Breast epithelium (tissue), 4 donors: ENCODE data around the gene FERMT2. TPM values are rescaled to one million over a fixed set of nuclear protein-coding genes. Genes with fewer than 3 reads are reported as not detected.

Experiments
- DNase-seq, 2 donors: peaks; one replicate each; pipeline ENCODE4 v3.0.0-alpha.2; 2019; ENCODE audit warnings: low spot score in 2 of 2
- H3K27ac ChIP-seq, 2 donors: fragments of 200-600 bp; sonication (generic) in 1 of 2; one replicate each; pipeline ENCODE4 v1.5.1; 2016 to 2019; ENCODE audit warnings: mild to moderate bottlenecking in 1 of 2
- H3K27me3 ChIP-seq, 2 donors: fragments of 200-600 bp; sonication (generic) in 1 of 2; one replicate each; pipeline versions ENCODE4 v1.5.1 to v1.6.0; 2017 to 2019; ENCODE audit warnings: control low read depth in 1 of 2, mild to moderate bottlenecking in 1 of 2
- H3K36me3 ChIP-seq: fragments of 200-600 bp; one replicate; pipeline ENCODE4 v1.5.1; 2019
- H3K4me1 ChIP-seq, 2 donors: fragments of 200-600 bp; sonication (generic); one replicate each; pipeline ENCODE4 v1.5.1; 2016 to 2019; ENCODE audit warnings: control low read depth in 1 of 2
- H3K4me3 ChIP-seq, 3 donors: fragments of 200-600 bp; sonication (generic); 1 replicate in 2 of 3; 2 replicates in 1 of 3; pipeline ENCODE4 v1.5.1; 2016 to 2019; ENCODE audit warnings: mild to moderate bottlenecking in 3 of 3, moderate library complexity in 2 of 3
- H3K9me3 ChIP-seq, 2 donors: fragments of 200-600 bp; sonication (generic) in 1 of 2; one replicate each; pipeline ENCODE4 v1.5.1; 2016 to 2019; ENCODE audit warnings: control low read depth in 1 of 2
- CTCF ChIP-seq, 3 donors: fragments of 450-650 bp; IDR thresholded peaks; one replicate each; pipeline ENCODE4 v1.5.1; 2016 to 2017; ENCODE audit warnings: antibody characterized with exemption in 3 of 3, mild to moderate bottlenecking in 3 of 3, moderate library complexity in 3 of 3
- POLR2A ChIP-seq: fragments of 450-650 bp; IDR thresholded peaks from one replicate; pipeline ENCODE4 v1.6.1; 2016; ENCODE audit warnings: antibody characterized with exemption, mild to moderate bottlenecking, moderate library complexity
- POLR2AphosphoS5 ChIP-seq, 3 donors: sonication (generic); formaldehyde crosslinking; IDR thresholded peaks; one replicate each; pipeline ENCODE4 v1.6.1; 2017; ENCODE audit warnings: antibody characterized with exemption in 3 of 3
- intact Hi-C: fragments of 100-400 bp; cut with DNase I; formaldehyde crosslinking; loops from one replicate; pipeline ENCODE4 v1.15.1; 2023; ENCODE audit warnings: low total_unique reads
- total RNA-seq, 3 donors: library from RNA; depleted of rRNA; stranded (reverse); fragments of >200 nt; gene quantifications; one replicate each; pipeline ENCODE4 v1.1.0, GENCODE V29; 2016

FERMT2 gene
- total RNA-seq, 3 donors from 2014 or later = 87.8 to 203 (median 90.2) TPM

- no peak for DNase-seq
- TF ChIP-seq POLR2A = no peak
- TF ChIP-seq CTCF (IDR thresholded peaks at IDR 0.05) = no peak
- TF ChIP-seq POLR2AphosphoS5 (IDR thresholded peaks at IDR 0.05) = no peak
- Histone ChIP-seq H3K4me3 (no peak overlapping the region), H3K9me3 (no peaks in the 10 kb centered on the region), H3K4me1 (no peaks in the 10 kb centered on the region), H3K27me3 (no peaks in the 10 kb centered on the region), H3K27ac (no peak overlapping the region), H3K36me3 (no peaks in the 10 kb centered on the region)
- intact Hi-C loops = no loop called here
Measured at GRCh38 chr14:52852810-52853521, 97.9 kb downstream of the FERMT2 start.

GRCh38 chr14:52850451-52850909 lies 100.4 kb downstream of the FERMT2 start:
- Histone ChIP-seq H3K27me3 (no peaks in the 10 kb centered on the region), H3K4me3 (no peak overlapping the region), H3K4me1 (no peaks in the 10 kb centered on the region), H3K27ac (no peak overlapping the region), H3K9me3 (no peaks in the 10 kb centered on the region), H3K36me3 (no peaks in the 10 kb centered on the region)
- intact Hi-C loops = no loop called here
- DNase-seq = no peak
- no peak for TF ChIP-seq POLR2AphosphoS5 (IDR thresholded peaks at IDR 0.05)
- TF ChIP-seq CTCF (IDR thresholded peaks at IDR 0.05) = no peak
- TF ChIP-seq POLR2A = no peak

GRCh38 chr14:52848626-52849025 lies 102.2 kb downstream of the FERMT2 start:
- no peak for DNase-seq
- intact Hi-C loops = loop anchor here (2.0 kb wide), 1 partner anchor 28 kb away; no protein-coding TSS in a partner anchor

GRCh38 chr14:52846591-52846990 lies 104.3 kb downstream of the FERMT2 start:
- no peaks in the 10 kb centered on the region for H3K4me1 ChIP-seq
- TF ChIP-seq CTCF (IDR thresholded peaks at IDR 0.05) (no peak), POLR2A (no peak), POLR2AphosphoS5 (IDR thresholded peaks at IDR 0.05) (no peak)
- no peaks in the 10 kb centered on the region for H3K27me3 ChIP-seq
- no peak overlapping the region for H3K27ac ChIP-seq
- intact Hi-C loops = no loop called here
- no peaks in the 10 kb centered on the region for H3K36me3 ChIP-seq
- H3K4me3 ChIP-seq = no peak overlapping the region
- DNase-seq = no peak
- no peaks in the 10 kb centered on the region for H3K9me3 ChIP-seq

More at GRCh38 chr14:52848626-52849025, 102.2 kb downstream of the FERMT2 start:
- no peak overlapping the region for H3K27ac ChIP-seq
- no peaks in the 10 kb centered on the region for H3K9me3 ChIP-seq
- no peaks in the 10 kb centered on the region for H3K36me3 ChIP-seq
- no peak for TF ChIP-seq CTCF (IDR thresholded peaks at IDR 0.05)
- no peak for TF ChIP-seq POLR2A
- TF ChIP-seq POLR2AphosphoS5 (IDR thresholded peaks at IDR 0.05) = no peak
- no peaks in the 10 kb centered on the region for H3K27me3 ChIP-seq
- no peak overlapping the region for H3K4me3 ChIP-seq
- no peaks in the 10 kb centered on the region for H3K4me1 ChIP-seq

GRCh38 chr14:52845081-52845480 lies 105.8 kb downstream of the FERMT2 start:
- intact Hi-C loops = no loop called here
- peak overlapping the region; percentile 60 to 69 for H3K27ac ChIP-seq
- DNase-seq = no peak

More at GRCh38 chr14:52845081-52845480, 105.8 kb downstream of the FERMT2 start:
- Histone ChIP-seq H3K36me3 (no peaks in the 10 kb centered on the region), H3K27me3 (no peaks in the 10 kb centered on the region), H3K4me3 (peak overlapping the region in 1 of 3 donors; percentile 2), H3K9me3 (no peaks in the 10 kb centered on the region), H3K4me1 (no peaks in the 10 kb centered on the region)
- no peak for TF ChIP-seq POLR2A
- no peak for TF ChIP-seq POLR2AphosphoS5 (IDR thresholded peaks at IDR 0.05)
